HepG2 (cell line): ENCODE data around the gene SMURF1. TPM values are rescaled to one million over a fixed set of nuclear protein-coding genes. Genes with fewer than 3 reads are reported as not detected.
A peak's percentile ranks its signal among the peaks of the same experiment; 100 is the strongest.

Experiments used
- SIN3B ChIP-seq: fragments of 150-350 bp; IDR thresholded peaks from 2 replicates; pipeline ENCODE4 v1.6.1; 2014; ENCODE audit warnings: low read length
- polyA plus RNA-seq, 8 experiments: library from polyadenylated mRNA; depleted of rRNA in 3 of 8; stranded (reverse) in 7 of 8; unstranded in 1 of 8; fragments of >200 nt; fragmentation: Illumina TruSeq in 4 of 8; extraction: Trizol in 4 of 8; gene quantifications; 2 replicates each; pipeline versions ENCODE4 v1.2.1 to v1.2.3, GENCODE V29; 2011 to 2016; ENCODE audit warnings: low read depth in 4 of 8, missing spikeins in 1 of 8, mixed read lengths in 1 of 8; ENCODE audit not compliant: insufficient read depth in 1 of 8
- total RNA-seq, 5 experiments: library from RNA; depleted of rRNA; stranded (reverse); fragments of >200 nt; fragmentation: Illumina TruSeq; extraction: Trizol; gene quantifications; 2 replicates each; pipeline ENCODE4 v1.2.3, GENCODE V29; 2016; ENCODE audit warnings: low read depth in 1 of 5
- TF ChIP-seq, protein P1 (sequence below), 2 experiments: fragments of 450-650 bp in 1 of 2; sonication (generic) in 1 of 2; formaldehyde crosslinking in 1 of 2; IDR thresholded peaks; 2 replicates each; pipeline versions ENCODE4 v1.6.1 to v1.8.0; 2016 to 2022; ENCODE audit warnings: antibody characterized with exemption in 1 of 2, mild to moderate bottlenecking in 1 of 2, missing genetic modification reagents in 1 of 2

Gene SMURF1
- total and polyA plus RNA-seq, 2 of the 13 experiments (the other 11 are each of a cell fraction or from before 2014, with no cell fraction given) = 8.3 to 11.1 TPM

GRCh38 chr7:99090771-99091542 lies 53.0 kb downstream of the SMURF1 start (continued):
- TF ChIP-seq, protein P1, sequence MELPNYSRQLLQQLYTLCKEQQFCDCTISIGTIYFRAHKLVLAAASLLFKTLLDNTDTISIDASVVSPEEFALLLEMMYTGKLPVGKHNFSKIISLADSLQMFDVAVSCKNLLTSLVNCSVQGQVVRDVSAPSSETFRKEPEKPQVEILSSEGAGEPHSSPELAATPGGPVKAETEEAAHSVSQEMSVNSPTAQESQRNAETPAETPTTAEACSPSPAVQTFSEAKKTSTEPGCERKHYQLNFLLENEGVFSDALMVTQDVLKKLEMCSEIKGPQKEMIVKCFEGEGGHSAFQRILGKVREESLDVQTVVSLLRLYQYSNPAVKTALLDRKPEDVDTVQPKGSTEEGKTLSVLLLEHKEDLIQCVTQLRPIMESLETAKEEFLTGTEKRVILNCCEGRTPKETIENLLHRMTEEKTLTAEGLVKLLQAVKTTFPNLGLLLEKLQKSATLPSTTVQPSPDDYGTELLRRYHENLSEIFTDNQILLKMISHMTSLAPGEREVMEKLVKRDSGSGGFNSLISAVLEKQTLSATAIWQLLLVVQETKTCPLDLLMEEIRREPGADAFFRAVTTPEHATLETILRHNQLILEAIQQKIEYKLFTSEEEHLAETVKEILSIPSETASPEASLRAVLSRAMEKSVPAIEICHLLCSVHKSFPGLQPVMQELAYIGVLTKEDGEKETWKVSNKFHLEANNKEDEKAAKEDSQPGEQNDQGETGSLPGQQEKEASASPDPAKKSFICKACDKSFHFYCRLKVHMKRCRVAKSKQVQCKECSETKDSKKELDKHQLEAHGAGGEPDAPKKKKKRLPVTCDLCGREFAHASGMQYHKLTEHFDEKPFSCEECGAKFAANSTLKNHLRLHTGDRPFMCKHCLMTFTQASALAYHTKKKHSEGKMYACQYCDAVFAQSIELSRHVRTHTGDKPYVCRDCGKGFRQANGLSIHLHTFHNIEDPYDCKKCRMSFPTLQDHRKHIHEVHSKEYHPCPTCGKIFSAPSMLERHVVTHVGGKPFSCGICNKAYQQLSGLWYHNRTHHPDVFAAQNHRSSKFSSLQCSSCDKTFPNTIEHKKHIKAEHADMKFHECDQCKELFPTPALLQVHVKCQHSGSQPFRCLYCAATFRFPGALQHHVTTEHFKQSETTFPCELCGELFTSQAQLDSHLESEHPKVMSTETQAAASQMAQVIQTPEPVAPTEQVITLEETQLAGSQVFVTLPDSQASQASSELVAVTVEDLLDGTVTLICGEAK (IDR thresholded peaks at IDR 0.05) = peak; percentile 95
- TF ChIP-seq, protein P1 (CRISPR knock-in tag; IDR thresholded peaks at IDR 0.05) = peak; percentile 99
- TF ChIP-seq SIN3B = no peak
